ENCODE data around the gene EXPH5.

DNA sequence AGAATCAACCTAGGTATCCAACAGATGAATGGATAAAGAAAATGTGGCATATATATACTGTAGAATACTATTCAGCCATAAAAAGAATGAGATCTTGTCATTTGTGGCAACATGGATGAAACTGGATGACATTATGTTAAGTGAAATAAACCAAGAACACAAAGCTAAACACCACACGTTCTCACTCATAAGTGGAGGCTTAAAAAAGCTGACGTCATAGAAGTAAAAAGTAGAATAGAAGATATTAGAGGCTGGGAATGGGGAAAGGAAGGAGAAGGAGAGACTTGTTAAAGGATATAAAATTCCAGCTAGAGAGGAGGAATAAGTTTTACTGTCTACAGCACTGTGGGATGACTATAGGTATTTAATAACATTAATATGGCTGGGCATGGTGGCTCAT lies 12.9 kb downstream of the EXPH5 start:
- no peak for TF ChIP-seq POLR2A (IDR thresholded peaks at IDR 0.05; ENCODE audit: control extremely low read depth in 1 of 2, low read depth in 2 of 2, low read length in 2 of 2)
- no peak for TF ChIP-seq SP4 (IDR thresholded peaks at IDR 0.05; ENCODE audit: low read length)
- no peak for TF ChIP-seq CEBPB (IDR thresholded peaks at IDR 0.05; ENCODE audit: low read depth, low read length)
- no peak for TF ChIP-seq SP1 (IDR thresholded peaks at IDR 0.05; ENCODE audit: low read depth, low read length)
- TF ChIP-seq CREB1 (IDR thresholded peaks at IDR 0.05) = no peak
- TF ChIP-seq, protein P1, sequence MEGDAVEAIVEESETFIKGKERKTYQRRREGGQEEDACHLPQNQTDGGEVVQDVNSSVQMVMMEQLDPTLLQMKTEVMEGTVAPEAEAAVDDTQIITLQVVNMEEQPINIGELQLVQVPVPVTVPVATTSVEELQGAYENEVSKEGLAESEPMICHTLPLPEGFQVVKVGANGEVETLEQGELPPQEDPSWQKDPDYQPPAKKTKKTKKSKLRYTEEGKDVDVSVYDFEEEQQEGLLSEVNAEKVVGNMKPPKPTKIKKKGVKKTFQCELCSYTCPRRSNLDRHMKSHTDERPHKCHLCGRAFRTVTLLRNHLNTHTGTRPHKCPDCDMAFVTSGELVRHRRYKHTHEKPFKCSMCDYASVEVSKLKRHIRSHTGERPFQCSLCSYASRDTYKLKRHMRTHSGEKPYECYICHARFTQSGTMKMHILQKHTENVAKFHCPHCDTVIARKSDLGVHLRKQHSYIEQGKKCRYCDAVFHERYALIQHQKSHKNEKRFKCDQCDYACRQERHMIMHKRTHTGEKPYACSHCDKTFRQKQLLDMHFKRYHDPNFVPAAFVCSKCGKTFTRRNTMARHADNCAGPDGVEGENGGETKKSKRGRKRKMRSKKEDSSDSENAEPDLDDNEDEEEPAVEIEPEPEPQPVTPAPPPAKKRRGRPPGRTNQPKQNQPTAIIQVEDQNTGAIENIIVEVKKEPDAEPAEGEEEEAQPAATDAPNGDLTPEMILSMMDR (IDR thresholded peaks at IDR 0.05; ENCODE audit: control extremely low read depth in 1 of 3, insufficient read depth in 1 of 3, low read depth in 1 of 3, low read length in 3 of 3) = no peak
- no peak for TF ChIP-seq MAX (IDR thresholded peaks at IDR 0.05)
- TF ChIP-seq CHD2 (IDR thresholded peaks at IDR 0.05; ENCODE audit: low read length) = no peak
- no peak for TF ChIP-seq TAF1 (IDR thresholded peaks at IDR 0.05; ENCODE audit: low read depth, low read length)
- TF ChIP-seq EZH2 (IDR thresholded peaks at IDR 0.05; ENCODE audit: low read depth, low read length, severe bottlenecking) = no peak
- TF ChIP-seq KDM4A (IDR thresholded peaks at IDR 0.05; ENCODE audit: low read depth, low read length, severe bottlenecking) = no peak
- no peak for TF ChIP-seq SIN3A (conservative IDR thresholded peaks at IDR 0.05 in 1 of 2, IDR thresholded peaks at IDR 0.05 in 1 of 2; ENCODE audit: low read depth in 1 of 2, low read length in 2 of 2)
- TF ChIP-seq NANOG (IDR thresholded peaks at IDR 0.05; ENCODE audit: insufficient read depth, low read depth, low read length, poor library complexity, severe bottlenecking) = no peak
- TF ChIP-seq ATF3 (IDR thresholded peaks at IDR 0.05; ENCODE audit: insufficient read depth, low read depth, low read length) = no peak
